Measurements from ENCODE around the gene PTPRT.
"Not testable (repeated sequence)": the region's sequence is repeated elsewhere in the genome, so short reads cannot be mapped to it uniquely, and the experiment has no call there.

The PTPRT gene

DNA sequence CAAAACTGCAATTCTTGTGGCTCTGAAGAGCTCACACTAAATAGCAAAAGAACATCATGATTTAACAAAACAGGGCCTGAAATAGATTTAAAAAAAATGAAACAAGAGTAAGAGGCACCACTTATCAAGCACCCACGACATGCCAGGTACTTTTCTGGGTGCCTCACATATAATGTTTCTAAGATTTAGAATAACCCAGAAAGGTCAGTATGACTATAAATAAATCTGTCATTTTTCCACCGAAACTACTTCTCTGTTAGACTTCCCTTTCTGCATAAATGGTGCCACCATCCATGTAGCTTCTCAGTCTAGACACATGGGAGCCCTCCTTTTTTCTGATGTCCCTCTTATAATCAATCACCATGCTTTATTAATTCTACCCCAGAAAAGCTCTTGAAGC lies 919.2 kb downstream of the PTPRT start:
- DNase-seq = no peak

DNA sequence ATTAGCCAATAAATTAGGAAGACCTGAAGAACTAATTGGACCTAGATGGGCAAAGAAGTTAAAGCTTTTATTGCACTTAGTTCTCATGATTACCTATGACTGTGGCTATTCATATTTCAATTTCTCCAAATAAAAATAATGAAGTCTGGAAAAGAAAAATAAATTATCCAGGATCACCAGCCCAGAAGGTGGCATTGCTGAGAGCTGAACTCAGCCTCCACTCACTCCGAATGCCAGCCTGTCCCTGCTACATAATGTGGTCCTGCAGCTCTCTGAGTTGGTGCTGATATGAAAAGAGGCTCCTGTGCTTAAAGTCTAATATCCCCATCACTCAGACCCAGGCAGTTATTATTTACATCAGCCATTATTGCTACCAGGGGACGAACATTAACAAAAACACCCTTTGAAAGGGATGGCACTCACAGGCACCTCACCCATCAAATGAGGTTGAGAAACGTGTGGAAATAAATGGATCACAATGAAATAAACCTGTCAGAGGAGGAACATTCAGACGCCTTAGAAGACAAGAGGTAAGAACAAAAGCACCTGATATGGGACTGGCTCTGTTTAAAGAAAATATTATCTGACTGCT lies 921.8 kb downstream of the PTPRT start:
- DNase-seq = no peak

DNA sequence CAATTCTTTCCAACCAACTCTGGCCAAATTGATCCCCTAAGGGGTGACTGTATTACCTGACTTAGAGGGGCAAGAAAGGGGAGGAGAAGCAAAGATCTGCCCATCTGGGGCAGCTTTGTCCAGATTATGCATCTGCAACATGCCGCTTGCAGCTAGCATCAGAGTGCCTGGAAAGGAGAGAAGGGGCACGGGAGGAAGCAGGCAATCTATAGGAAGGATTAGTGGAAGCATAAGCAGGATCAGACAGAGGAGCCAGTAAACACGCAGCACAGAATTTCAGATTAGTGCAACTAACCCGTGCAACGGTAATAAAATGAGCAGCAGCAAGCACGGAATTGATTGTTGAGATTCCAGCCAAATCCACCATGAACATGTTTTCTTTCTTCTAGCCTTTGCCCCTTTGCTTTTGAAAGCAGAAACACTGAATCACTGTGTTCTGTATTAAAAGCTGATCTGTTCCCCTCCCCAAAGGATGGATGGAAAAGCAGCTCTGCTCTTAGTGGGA lies 927.9 kb downstream of the PTPRT start:
- DNase-seq = no peak

DNA sequence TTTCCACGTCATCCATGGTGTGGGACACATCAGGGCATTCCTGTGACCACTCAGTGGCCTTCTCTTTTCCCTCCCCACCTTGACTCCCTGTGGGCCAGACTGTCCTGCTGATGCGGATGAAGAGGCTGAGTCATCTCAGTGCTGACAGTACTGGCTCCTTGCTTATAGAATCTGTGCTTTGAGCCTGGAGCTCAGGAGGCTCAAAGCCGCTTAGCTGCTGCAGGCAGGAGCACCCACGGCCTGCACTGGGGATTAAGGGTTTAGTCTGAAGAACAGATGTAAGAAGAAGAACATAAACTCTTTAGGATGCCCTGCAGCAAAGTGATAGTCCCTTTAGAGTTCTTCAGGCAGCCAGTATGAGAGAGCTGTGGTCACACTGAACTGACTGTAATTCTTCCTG lies 929.5 kb downstream of the PTPRT start:
- DNase-seq = no peak

DNA sequence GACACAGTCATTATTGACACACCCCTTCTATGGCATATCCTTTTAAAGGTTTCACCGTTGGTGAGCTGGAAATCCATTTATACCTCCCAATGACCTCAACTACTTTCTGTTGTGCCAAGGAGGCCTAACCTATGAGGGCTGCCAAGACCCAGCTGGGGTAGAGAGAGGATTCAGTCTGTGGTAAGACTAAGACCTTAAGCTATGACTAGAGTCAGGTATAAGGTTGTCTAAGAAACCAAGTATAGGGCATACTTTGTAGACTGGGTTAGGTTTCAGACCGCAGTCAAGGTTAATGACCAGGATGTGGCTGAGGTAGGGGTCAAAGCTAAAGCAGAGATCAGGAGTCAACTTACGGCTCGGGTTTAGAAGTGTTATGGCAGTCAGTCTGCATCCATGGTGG lies 930.3 kb downstream of the PTPRT start:
- no peak for DNase-seq

DNA sequence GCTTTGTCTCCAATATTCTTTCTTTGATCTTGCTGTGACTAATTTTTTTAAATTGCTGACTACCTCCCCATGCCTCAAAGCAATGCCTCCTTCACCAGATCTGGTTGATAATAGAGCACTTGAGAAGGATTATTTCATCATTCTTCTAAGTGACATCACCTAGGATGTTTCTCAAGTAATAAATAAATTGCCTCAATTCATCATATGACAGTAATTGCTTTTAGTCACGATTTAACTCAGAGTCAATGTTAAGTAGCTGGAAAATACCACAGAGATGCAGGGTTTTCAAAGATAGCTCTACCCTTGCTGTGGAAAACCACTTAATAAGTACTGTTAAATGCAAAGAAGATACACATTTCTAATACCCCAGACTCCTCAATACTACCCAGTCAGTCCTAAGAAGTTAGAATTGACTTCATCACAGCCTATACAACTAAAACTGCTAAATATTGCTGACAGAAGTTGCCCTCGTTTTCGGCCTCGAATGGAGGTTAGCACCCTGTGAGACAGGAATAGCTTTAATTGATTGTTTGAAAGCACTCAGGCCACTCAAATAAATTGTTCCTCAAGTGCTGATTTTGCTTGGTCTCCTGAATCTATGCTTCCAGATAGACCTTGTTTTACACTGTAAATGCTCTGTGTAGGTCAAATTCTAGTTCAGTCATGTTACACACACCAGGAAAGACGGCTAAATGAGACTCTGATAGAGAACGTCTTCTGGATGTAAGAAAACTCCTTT lies 931.0 kb downstream of the PTPRT start:
- DNase-seq = no peak

DNA sequence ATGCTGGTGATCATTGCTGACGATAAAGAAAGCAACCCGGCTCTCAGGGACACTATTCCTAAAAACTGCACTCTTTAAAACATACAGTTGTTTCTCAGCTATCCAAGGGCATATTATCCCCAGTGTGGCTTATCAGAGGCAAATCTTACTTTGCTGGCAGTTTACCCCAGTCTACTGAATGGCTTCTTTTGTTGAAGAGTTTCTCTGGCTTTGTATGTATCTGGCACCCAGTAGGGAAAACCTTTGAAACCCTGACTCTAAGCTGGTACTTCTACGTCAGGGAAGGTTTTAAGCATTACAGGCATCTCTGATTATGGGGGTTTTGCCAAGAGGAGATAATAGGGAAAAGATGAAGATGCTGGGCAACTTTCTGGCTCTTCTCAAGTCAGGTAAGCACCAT lies 933.9 kb downstream of the PTPRT start:
- DNase-seq = no peak

DNA sequence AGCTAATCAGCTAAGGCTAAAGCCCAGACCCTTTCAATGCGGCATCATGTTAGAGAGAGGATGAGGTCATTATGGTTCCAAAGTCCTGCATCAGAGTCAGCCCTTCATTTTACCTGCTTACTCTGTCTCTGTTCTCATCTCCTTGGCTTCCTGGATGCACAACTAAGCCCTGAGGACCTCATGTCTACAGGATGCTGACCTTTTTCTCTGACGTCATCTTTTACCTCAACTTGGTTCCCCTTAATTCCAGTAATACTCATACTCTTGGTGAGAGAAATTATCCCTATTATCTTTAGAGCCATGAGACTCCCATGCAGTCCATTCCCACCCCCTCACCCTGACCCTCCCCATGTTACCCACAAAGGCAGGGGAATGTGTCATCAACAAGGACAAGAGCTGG lies 935.0 kb downstream of the PTPRT start:
- no peak for DNase-seq

DNA sequence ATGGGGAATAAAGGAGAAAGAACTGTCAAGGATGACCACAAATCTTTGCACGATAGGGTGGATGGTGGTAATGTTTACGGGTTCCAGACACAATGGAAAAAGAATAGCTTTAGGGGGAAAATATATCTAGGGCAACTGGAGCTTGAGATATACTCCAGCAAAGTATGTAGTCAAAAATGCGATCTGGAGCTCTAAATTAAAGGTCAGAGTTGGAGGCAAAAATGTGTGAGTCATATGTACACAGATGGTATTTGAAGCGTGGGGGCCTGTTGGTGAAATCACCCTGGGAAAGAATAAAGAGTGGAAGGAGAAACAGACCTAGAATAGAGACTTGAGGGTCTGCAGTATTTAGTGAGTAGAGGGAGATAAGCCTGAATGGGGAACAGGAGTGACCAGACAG lies 937.6 kb downstream of the PTPRT start:
- DNase-seq = no peak

DNA sequence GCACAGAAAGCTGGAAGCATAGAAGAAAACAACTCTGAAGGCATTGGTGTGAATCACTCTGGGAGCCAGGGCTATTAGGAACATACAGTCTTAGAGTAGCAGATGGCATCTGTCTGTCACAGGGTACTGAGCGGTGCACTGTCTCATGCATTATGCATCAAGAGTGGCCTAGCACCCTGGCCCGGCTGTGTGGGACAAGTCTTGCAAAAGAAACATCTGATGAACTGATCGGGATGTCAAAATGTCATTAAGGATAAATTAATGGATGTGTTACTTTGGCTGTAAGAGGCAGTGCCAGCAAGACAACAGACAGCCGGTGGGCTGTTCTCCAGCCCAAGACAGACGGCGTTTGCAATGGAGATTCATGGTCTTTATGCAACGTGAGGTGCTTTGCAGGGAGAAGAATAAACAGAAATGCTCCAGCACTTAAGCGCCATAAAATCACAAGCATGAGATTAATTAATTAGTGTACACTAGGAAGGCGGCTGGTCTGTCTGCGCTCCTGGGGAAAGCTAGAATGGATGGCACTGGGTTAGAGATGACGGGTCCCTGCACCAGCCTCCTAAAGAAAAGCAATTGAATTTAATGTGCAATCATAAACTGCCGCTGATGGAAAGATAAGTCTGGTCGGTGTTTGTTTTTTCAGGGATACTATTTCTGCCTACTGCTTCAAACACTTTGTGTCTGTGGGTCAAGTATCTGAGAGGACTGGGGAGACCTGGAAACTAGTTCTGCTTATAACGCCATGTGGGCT lies 970.9 kb downstream of the PTPRT start:
- peak; percentile 8 for DNase-seq

DNA sequence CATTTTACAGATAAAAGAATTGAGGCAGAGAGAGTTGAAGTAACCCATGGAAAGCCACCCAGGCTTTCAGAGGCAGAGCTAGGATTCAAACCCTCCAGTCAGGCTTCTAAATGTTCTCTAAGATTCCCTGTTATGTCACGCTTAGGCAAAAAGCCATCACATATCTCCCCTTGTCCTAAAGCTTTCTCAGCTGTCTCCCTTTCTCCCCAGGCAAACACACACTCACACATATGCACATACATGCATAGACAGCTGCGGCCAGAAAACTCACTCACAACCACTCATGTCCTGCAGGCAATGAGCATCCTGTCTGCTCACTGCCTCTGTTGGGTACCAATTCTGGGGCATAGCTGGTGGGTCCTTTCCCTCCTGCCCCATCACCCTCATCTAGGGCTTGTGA lies 975.6 kb downstream of the PTPRT start:
- DNase-seq = no peak

DNA sequence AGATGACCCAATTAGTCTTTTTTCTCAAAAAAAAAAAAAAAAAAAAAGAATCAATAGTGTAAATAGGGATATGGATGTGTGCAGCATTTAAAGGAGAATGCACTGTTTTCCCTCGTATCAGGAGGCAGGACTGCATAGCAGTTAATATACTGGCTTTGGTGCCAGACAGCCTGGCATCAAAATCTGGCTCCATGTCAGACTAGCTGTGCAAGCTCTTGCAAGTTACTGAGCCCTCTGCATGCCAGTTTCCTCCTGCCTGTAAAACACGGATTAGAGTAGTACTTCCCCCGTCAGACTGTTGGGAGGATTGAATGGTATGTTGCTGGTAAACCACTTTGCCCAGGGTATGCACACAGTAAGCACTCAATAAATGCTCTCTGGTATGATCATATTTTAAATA lies 977.3 kb downstream of the PTPRT start:
- DNase-seq = no peak

DNA sequence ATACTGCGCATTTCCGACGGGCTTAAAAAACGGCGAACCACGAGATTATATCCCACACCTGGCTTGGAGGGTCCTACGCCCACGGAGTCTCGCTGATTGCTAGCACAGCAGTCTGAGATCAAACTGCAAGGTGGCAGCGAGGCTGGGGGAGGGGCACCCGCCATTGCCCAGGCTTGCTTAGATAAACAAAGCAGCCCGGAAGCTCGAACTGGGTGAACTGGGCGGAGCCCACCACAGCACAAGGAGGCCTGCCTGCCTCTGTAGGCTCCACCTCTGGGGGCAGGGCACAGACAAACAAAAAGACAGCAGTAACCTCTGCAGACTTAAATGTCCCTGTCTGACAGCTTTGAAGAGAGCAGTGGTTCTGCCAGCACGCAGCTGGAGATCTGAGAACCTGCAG lies 983.1 kb downstream of the PTPRT start:
- not testable (repeated sequence) for DNase-seq

DNA sequence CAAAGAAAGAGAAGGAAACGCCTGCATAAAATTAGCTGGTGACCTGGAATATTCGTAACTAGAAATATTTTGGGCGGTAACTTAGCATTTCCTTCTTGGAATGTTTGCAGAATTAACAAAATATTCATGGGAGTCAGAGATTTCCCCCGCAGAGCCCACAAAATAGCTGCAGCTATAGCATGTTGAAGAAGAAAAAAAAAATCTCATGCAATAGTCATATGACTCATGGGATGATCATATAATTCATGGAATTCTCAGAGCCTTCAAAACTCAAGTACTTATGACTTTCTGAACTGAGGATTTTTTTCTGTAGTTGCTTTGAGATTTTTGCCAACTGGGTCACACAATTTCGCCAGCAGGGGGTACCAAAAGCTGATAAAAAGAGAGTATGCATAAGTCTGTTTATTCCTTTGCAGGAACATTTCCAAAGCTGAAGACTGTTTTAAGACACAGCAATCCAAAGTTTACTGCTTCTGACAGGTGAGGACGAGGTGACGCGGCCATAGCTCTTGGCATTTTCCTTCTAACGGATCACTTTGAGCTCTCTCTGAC lies 985.5 kb downstream of the PTPRT start:
- no peak for DNase-seq

DNA sequence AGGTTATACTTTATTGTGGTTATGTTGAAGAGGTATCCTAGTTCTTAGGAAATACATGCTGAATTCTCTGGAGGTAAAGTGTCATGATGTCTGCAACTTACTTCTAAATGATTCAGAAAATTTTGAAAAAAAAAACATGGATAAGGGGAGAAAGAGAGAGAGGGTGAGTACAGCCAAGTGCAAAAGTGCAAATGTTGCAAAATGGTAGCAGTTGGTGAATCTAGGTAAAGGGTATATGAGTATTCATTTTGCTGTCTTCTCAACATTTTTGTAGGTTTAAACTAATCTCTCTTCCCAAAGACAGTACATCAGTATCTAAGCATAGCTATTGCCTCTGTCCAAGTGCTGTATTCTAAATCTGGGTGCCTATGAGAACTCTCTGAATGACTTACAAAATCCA lies 992.1 kb downstream of the PTPRT start:
- no peak for DNase-seq

DNA sequence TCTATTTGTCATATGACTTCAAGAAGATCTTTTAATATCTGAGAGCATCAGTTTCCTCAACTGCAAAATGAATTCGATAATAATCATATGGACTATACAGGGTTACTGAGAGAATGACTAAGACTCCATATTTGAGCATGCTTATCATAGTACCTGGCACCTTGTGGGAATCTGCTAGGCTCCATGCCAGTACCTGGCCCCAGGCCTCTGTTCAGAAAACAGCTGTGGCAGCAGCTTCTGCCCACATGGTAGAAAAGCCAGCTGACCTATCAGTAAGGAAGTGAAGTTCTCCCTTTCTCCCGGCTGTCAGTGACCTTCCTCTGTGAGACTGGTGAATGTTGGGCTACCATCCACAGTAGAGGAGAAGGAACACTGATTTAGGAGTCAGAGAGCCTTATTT lies 996.6 kb downstream of the PTPRT start:
- no peak for DNase-seq

DNA sequence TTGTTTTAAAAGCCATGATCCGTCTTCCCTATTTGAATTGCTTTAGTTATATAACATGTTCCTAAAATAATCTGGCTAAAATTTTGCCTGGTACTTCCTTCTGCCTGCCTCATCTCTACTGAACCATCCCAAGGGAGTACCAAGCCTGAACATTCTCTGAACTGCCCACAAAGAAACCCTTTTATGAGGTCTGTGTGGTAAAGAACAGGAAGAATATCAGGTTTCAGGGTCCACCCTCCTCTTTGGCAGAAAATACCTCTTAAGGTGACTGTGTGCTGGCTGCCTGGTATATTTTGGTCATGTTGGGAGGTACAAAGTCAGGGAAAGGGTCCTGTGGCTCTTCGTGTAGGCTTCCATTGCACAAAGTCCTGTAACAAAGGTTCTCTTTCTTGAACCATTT lies 997.4 kb downstream of the PTPRT start:
- DNase-seq = no peak

DNA sequence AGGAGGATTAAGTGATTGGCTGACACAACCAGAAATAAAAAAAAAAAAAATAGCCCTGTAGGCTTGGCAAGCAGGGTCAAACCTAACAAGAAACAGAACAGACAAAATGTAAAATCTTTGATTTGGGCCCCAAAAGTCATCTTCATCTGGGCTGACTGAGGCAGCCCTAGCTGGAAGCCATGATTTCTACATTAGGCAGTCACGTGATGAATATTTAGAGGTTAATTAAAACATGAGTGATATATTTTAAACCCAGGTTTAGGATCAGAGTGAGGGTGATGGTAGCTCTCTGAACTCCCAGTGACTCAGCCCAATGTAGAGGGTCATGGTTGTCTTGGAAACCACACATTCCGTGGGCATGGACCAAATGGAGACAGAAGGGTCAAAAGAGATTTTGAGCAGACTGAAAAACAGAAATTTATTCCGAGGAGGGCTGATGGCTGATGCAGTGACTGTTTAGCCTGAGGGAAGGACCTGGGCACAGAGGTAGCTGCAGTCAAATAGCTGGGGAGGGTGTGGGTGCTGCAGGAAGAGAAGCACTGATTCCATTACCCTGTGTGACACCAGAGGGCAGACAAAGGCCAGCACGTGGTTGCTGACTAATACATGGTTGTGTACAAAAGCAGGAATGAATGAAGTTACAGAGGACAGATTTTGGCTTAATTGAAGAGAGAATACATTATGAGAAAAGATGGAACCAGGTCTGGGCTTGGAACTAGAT lies 998.4 kb downstream of the PTPRT start:
- DNase-seq = no peak

DNA sequence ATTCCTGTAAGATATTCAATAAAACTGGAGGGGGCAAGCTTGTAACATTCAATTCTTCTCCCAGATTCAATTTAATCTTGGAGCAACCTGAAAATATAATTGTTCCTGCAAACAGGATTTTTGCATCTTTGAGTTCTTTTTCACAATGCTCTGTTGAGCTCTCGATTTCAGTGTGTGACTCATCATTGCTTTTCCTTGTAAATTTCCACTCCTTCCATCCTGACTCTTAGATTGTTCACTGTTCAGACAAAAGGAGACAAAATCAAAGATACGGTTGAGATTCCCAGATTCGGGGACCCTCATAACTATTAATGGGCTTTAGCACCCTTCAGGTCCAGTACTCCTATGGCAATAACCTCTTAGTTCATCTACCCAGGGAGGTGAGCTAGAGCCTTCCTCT lies 999.6 kb downstream of the PTPRT start:
- DNase-seq = no peak

DNA sequence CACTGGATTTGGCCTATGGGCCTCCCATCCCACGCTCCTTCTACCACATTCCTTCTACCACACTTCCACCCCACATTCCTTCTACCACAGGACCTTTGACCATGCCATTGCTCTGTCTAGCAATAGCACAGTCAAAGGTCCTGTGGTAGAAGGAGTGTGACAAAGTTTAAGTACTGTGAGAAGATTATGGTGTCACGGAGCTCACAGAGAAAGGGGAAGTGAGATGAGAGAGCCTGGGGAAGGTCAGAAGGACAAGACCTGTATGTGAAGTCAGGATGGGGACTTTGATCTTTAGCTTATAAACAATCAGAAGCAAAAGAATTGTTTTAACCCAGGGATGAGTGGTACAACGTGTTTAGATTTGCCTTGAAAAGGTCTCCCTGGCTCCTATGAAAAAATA lies 1003.4 kb downstream of the PTPRT start:
- DNase-seq = no peak

DNA sequence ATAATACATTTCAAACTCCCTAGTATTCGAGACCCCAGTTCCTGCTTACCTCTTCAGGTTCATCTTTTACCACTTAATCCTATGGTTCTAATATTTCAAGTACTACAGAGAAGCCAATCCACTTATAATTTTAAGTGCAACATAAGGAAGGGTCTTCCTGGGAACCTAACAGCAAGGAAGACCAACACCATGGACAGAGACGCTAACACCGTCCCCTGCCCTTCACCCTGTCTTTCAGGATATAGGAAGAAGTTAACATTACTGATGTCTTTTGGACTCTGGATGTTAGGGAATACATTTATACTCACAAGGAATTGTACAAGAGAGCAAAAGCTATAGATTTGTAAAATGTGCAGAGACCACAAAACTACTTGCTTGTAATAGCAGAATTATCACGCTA lies 1006.6 kb downstream of the PTPRT start:
- no peak for DNase-seq

DNA sequence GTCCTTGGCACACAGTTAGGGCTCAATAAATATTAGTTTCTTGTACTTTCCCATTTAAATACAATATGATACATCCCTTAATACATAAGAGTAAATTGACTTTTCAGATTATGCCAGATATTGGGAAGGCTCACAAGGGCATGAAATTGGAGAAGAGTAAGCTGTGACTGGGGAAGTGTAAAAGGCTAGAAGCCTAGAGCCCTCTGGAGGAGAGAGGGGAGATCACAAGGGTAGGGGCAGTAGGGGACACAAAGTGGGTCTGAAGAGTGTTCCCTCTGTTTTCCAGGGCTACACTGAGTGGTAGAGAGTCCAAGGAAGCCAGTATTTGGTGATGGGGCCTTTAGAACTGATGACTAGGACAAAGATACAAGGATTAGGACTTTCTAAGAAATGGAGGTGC lies 1008.6 kb downstream of the PTPRT start:
- DNase-seq = no peak

DNA sequence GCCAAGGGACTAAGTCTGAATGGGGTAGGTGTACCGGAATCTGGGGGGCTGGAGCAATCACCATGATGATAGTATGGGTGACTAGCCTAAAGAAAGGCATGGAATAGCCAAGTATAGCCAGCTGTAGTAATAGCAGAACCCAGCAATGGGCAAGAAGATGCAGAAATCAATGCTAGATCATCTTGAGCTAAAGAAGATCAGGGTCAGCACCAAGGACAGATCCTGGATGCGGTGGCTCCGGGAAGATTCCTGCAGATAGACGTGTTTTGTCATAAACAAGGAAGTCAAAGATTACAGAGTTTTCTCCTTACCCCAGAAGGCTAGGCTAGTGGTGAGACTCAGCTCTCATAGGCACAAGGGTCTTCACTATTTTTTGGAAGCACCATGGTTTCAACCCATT lies 1009.9 kb downstream of the PTPRT start:
- no peak for DNase-seq

All from right kidney (tissue), 1 donor.